ENCODE data around the gene DAPK1. TPM values are rescaled to one million over a fixed set of nuclear protein-coding genes. Genes with fewer than 3 reads are reported as not detected.

The DAPK1 gene
- total and polyA plus RNA-seq, 5 donors from 2014 or later = 0.14 to 3.5 (median 0.42) TPM; not detected in 2

- Histone ChIP-seq H3K4me3 (ENCODE audit: low read depth, low read length) (no peak overlapping the region), H3K27ac (ENCODE audit: insufficient read depth, low read length, poor library complexity, severe bottlenecking) (no peak overlapping the region), H3K9me3 (ENCODE audit: control insufficient read depth in 2 of 2, low read length in 2 of 2) (no peaks in the 10 kb centered on the region), H3K27me3 (ENCODE audit: control insufficient read depth, insufficient read depth, low read length) (no peaks in the 10 kb centered on the region), H3K4me1 (ENCODE audit: control insufficient read depth, insufficient read depth, low read length, poor library complexity, severe bottlenecking) (no peaks in the 10 kb centered on the region), H3K36me3 (ENCODE audit: control insufficient read depth, insufficient read depth, low read length) (no peaks in the 10 kb centered on the region)
- H3K27me3 Mint-ChIP-seq = no peaks in the 10 kb centered on the region
- no peaks in the 10 kb centered on the region for H3K36me3 Mint-ChIP-seq
- no peaks in the 10 kb centered on the region for H3K4me1 Mint-ChIP-seq
- H3K9me3 Mint-ChIP-seq = no peaks in the 10 kb centered on the region
- no peak overlapping the region for H3K27ac Mint-ChIP-seq
- DNase-seq = no peak
- H3K4me3 Mint-ChIP-seq = no peak overlapping the region
- no peak for ATAC-seq (ENCODE audit: low read depth in 2 of 2)
These were observed 32.0 kb downstream of the DAPK1 start for GRCh38 chr9:87529671-87530070.

DNA sequence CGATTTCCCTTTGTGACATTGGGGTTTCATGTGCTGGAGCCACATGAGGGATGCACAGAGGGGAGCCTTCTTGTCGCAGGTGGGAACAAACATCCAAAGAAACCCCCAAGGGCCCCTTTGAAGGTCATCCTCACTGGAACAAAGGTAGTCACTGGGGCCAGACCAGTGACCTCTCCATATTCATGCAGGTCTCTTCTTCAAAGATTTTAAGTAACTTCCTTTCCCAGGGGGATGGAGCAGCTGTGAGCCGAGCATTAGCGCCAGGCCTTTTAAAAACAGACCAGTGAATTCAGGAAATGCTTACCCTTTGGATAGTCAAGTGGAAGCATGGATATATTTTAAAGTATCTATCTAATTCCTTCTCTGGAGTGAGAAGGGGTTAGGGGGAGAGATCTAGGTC, 33.0 kb downstream of the DAPK1 start:
- no peak for ATAC-seq (ENCODE audit: low read depth in 2 of 2)
- Histone ChIP-seq H3K4me3 (ENCODE audit: low read depth, low read length) (no peak overlapping the region), H3K9me3 (ENCODE audit: control insufficient read depth in 2 of 2, low read length in 2 of 2) (no peaks in the 10 kb centered on the region), H3K27ac (ENCODE audit: insufficient read depth, low read length, poor library complexity, severe bottlenecking) (no peak overlapping the region), H3K36me3 (ENCODE audit: control insufficient read depth, insufficient read depth, low read length) (no peaks in the 10 kb centered on the region), H3K27me3 (ENCODE audit: control insufficient read depth, insufficient read depth, low read length) (no peaks in the 10 kb centered on the region), H3K4me1 (ENCODE audit: control insufficient read depth, insufficient read depth, low read length, poor library complexity, severe bottlenecking) (no peaks in the 10 kb centered on the region)
- H3K27me3 Mint-ChIP-seq = no peaks in the 10 kb centered on the region
- no peaks in the 10 kb centered on the region for H3K9me3 Mint-ChIP-seq
- no peak overlapping the region for H3K4me3 Mint-ChIP-seq
- peaks cover 0 to 1% (median under 1%) of the 10 kb centered on the region in 4 donors for H3K4me1 Mint-ChIP-seq
- H3K27ac Mint-ChIP-seq = no peak overlapping the region
- no peak for DNase-seq
- no peaks in the 10 kb centered on the region for H3K36me3 Mint-ChIP-seq

DNA sequence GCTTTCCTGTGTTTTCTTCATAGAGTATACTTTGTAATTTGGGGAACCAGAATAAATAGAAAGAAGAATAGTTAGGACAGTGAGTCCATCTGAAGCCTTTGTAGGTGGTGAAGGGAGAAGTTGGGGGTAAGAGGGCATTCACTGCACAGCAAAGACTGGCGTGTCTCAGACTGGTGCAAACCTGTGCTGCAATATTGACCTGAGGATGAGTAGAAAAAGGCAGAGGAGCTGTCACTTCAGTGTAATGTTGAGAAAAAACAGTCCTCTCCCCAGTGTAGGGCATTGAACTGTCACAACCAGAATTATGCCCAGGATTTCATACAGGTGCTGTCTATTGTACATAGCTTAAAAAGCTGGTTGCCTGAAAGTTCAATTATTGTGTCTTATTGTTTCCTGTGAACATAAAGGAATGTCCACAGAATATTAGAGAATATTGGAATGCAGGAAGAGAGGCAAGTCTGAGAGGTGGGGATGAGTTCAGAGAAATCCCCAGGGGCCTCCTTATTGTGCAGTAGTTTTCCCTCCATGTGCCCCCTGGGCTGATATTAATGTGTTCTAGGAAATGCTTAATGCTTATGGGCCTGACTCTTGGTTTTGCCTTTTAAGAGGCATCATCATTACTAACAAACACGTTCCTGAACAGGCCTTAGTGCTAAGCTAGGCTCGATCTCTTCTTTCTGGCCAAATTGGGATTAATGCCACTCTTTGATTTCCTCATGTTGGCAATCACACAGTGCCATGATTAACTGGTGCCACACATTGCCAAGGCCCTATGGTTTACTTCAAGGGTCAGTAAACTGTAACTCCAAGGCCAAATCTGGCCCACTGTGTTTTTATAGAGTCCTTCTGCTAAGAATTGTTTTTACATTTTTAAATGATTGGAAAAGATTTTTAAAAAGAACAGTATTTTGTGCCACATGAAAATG, 34.0 kb downstream of the DAPK1 start:
- no peaks in the 10 kb centered on the region for H3K27me3 ChIP-seq (ENCODE audit: control insufficient read depth, insufficient read depth, low read length)
- no peaks in the 10 kb centered on the region for H3K9me3 ChIP-seq (ENCODE audit: control insufficient read depth in 2 of 2, low read length in 2 of 2)
- Mint-ChIP-seq H3K9me3 (no peaks in the 10 kb centered on the region), H3K36me3 (no peaks in the 10 kb centered on the region), H3K4me1 (peaks cover 0 to 7% (median 5%) of the 10 kb centered on the region in 4 donors), H3K4me3 (no peak overlapping the region), H3K27ac (peak overlapping the region in 1 of 3 donors; percentile 27), H3K27me3 (no peaks in the 10 kb centered on the region)
- H3K27ac ChIP-seq (ENCODE audit: insufficient read depth, low read length, poor library complexity, severe bottlenecking) = no peak overlapping the region
- no peaks in the 10 kb centered on the region for H3K4me1 ChIP-seq (ENCODE audit: control insufficient read depth, insufficient read depth, low read length, poor library complexity, severe bottlenecking)
- H3K36me3 ChIP-seq (ENCODE audit: control insufficient read depth, insufficient read depth, low read length) = no peaks in the 10 kb centered on the region
- no peak overlapping the region for H3K4me3 ChIP-seq (ENCODE audit: low read depth, low read length)
- no peak for DNase-seq
- ATAC-seq (ENCODE audit: low read depth in 2 of 2) = no peak

DNA sequence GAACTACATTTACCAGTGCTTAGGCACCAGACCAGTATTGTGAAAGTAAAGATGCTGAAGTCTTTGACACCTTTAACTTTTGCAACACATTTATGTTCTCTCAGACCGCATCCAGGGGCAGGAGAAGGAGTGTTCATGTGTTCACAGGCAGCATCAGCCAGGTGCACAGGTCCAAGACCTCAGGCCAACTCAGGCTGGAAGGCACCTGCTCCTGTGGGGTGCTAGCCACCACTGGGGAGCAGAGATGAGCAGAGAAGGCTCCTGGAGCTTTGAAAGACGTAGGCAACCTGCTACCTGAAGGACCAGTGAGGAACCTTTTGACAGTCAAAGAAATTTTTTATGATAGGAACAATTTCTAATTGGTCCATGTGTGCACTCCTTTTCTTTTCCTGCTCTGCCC, 35.6 kb downstream of the DAPK1 start:
- Histone ChIP-seq H3K27ac (ENCODE audit: insufficient read depth, low read length, poor library complexity, severe bottlenecking) (no peak overlapping the region), H3K36me3 (ENCODE audit: control insufficient read depth, insufficient read depth, low read length) (no peaks in the 10 kb centered on the region), H3K9me3 (ENCODE audit: control insufficient read depth in 2 of 2, low read length in 2 of 2) (no peaks in the 10 kb centered on the region), H3K4me3 (ENCODE audit: low read depth, low read length) (no peak overlapping the region), H3K4me1 (ENCODE audit: control insufficient read depth, insufficient read depth, low read length, poor library complexity, severe bottlenecking) (no peaks in the 10 kb centered on the region), H3K27me3 (ENCODE audit: control insufficient read depth, insufficient read depth, low read length) (no peaks in the 10 kb centered on the region)
- no peak overlapping the region for H3K4me3 Mint-ChIP-seq
- peaks cover 0 to 7% (median 5%) of the 10 kb centered on the region in 4 donors for H3K4me1 Mint-ChIP-seq
- no peak for DNase-seq
- ATAC-seq (ENCODE audit: low read depth in 2 of 2) = no peak
- no peaks in the 10 kb centered on the region for H3K27me3 Mint-ChIP-seq
- H3K9me3 Mint-ChIP-seq = no peaks in the 10 kb centered on the region
- no peaks in the 10 kb centered on the region for H3K36me3 Mint-ChIP-seq
- H3K27ac Mint-ChIP-seq = no peak overlapping the region

- no peak for DNase-seq
These were observed 36.4 kb downstream of the DAPK1 start for GRCh38 chr9:87534036-87534435.

GRCh38 chr9:87534957-87535356, 37.3 kb downstream of the DAPK1 start:
- Histone ChIP-seq H3K9me3 (ENCODE audit: control insufficient read depth in 2 of 2, low read length in 2 of 2) (no peaks in the 10 kb centered on the region), H3K36me3 (ENCODE audit: control insufficient read depth, insufficient read depth, low read length) (no peaks in the 10 kb centered on the region), H3K27ac (ENCODE audit: insufficient read depth, low read length, poor library complexity, severe bottlenecking) (no peak overlapping the region), H3K27me3 (ENCODE audit: control insufficient read depth, insufficient read depth, low read length) (no peaks in the 10 kb centered on the region), H3K4me3 (ENCODE audit: low read depth, low read length) (no peak overlapping the region), H3K4me1 (ENCODE audit: control insufficient read depth, insufficient read depth, low read length, poor library complexity, severe bottlenecking) (no peaks in the 10 kb centered on the region)
- ATAC-seq (ENCODE audit: low read depth in 2 of 2) (no peak), DNase-seq (no peak)
- Mint-ChIP-seq H3K4me3 (no peak overlapping the region), H3K27me3 (no peaks in the 10 kb centered on the region), H3K36me3 (no peaks in the 10 kb centered on the region), H3K9me3 (peaks cover 0 to 2% (median 0%) of the 10 kb centered on the region in 7 donors), H3K27ac (no peak overlapping the region), H3K4me1 (peaks cover 0 to 7% (median 5%) of the 10 kb centered on the region in 4 donors)

More at GRCh38 chr9:87534036-87534435, 36.4 kb downstream of the DAPK1 start:
- H3K36me3 Mint-ChIP-seq = no peaks in the 10 kb centered on the region
- Histone ChIP-seq H3K9me3 (ENCODE audit: control insufficient read depth in 2 of 2, low read length in 2 of 2) (no peaks in the 10 kb centered on the region), H3K27me3 (ENCODE audit: control insufficient read depth, insufficient read depth, low read length) (no peaks in the 10 kb centered on the region), H3K36me3 (ENCODE audit: control insufficient read depth, insufficient read depth, low read length) (no peaks in the 10 kb centered on the region), H3K4me3 (ENCODE audit: low read depth, low read length) (no peak overlapping the region), H3K4me1 (ENCODE audit: control insufficient read depth, insufficient read depth, low read length, poor library complexity, severe bottlenecking) (no peaks in the 10 kb centered on the region), H3K27ac (ENCODE audit: insufficient read depth, low read length, poor library complexity, severe bottlenecking) (no peak overlapping the region)
- H3K9me3 Mint-ChIP-seq = no peaks in the 10 kb centered on the region
- H3K27me3 Mint-ChIP-seq = no peaks in the 10 kb centered on the region
- no peak overlapping the region for H3K4me3 Mint-ChIP-seq
- peaks cover 0 to 7% (median 5%) of the 10 kb centered on the region in 4 donors for H3K4me1 Mint-ChIP-seq
- ATAC-seq (ENCODE audit: low read depth in 2 of 2) = no peak
- H3K27ac Mint-ChIP-seq = no peak overlapping the region

DNA sequence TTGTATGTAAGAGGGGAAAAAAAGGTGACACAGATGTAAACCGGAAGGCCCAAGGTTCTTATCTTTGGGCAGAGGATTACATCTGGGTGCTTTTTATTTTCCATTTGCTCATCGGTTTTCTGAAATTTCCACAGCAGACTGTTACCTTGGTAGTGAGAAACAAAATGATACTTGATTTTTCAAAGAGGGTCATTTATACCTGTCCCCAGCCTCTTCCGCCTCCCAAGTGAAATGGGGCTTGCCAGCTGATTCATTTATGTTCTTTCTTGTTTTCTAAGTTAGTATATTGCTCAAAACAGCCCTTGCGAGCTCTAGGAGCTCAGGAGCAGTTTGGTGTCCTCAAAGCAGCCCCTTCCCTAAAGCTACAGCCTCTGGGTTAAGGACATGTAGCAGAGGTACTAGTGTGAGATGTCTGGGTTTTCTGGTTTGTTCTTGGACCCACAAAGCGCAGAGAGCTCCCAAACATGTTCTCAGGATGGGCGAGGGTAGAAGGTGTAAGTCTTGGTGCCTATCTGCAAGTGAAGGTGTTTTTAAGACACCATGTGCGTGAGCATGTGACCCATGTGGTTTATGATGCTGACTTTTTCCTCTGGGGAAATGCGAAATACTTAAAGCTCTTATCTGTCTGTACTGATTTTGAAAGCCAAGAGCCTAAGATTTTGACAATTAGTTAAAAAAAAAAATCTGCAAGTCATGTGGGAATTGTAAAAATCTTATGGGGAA, 38.3 kb downstream of the DAPK1 start:
- Histone ChIP-seq H3K27me3 (ENCODE audit: control insufficient read depth, insufficient read depth, low read length) (no peaks in the 10 kb centered on the region), H3K4me1 (ENCODE audit: control insufficient read depth, insufficient read depth, low read length, poor library complexity, severe bottlenecking) (no peaks in the 10 kb centered on the region), H3K4me3 (ENCODE audit: low read depth, low read length) (no peak overlapping the region), H3K27ac (ENCODE audit: insufficient read depth, low read length, poor library complexity, severe bottlenecking) (no peak overlapping the region), H3K36me3 (ENCODE audit: control insufficient read depth, insufficient read depth, low read length) (no peaks in the 10 kb centered on the region), H3K9me3 (ENCODE audit: control insufficient read depth in 2 of 2, low read length in 2 of 2) (no peaks in the 10 kb centered on the region)
- H3K4me3 Mint-ChIP-seq = peak overlapping the region in 1 of 4 donors; percentile 31
- H3K27me3 Mint-ChIP-seq = no peaks in the 10 kb centered on the region
- ATAC-seq (ENCODE audit: low read depth in 2 of 2) (no peak), DNase-seq (peak in 1 of 3 donors; percentile 18)
- peak overlapping the region in 2 of 3 donors; percentile 28 to 43 for H3K27ac Mint-ChIP-seq
- peaks cover 0 to 7% (median 5%) of the 10 kb centered on the region in 4 donors for H3K4me1 Mint-ChIP-seq
- peaks cover 0 to 2% (median 0%) of the 10 kb centered on the region in 7 donors for H3K9me3 Mint-ChIP-seq
- H3K36me3 Mint-ChIP-seq = no peaks in the 10 kb centered on the region

All from CD4-positive, CD25-positive, alpha-beta regulatory T cell (primary cell).